Esophagus muscularis mucosa (tissue), 4 donors: Measurements from ENCODE around the gene SEC14L2. TPM values are rescaled to one million over a fixed set of nuclear protein-coding genes. Genes with fewer than 3 reads are reported as not detected.

ENCODE experiments used
- DNase-seq: peaks from one replicate; pipeline ENCODE4 v3.0.0-alpha.2; 2017; ENCODE audit errors: extremely low spot score
- H3K27ac ChIP-seq, 4 donors: fragments of 200-600 bp; sonication (generic); replicated peaks in 1 of 4; 1 replicate in 3 of 4; 2 replicates in 1 of 4; pipeline ENCODE4 v1.5.1; 2016 to 2019; ENCODE audit warnings: mild to moderate bottlenecking in 1 of 4
- H3K27me3 ChIP-seq, 4 donors: fragments of 200-600 bp; sonication (generic); one replicate each; pipeline versions ENCODE4 v1.5.1 to v1.6.0; 2016 to 2019
- H3K36me3 ChIP-seq, 4 donors: fragments of 200-600 bp; sonication (generic); one replicate each; pipeline ENCODE4 v1.5.1; 2016 to 2019
- H3K4me1 ChIP-seq, 4 donors: fragments of 200-600 bp; sonication (generic); one replicate each; pipeline ENCODE4 v1.5.1; 2016 to 2019
- H3K4me3 ChIP-seq, 4 donors: fragments of 200-600 bp; sonication (generic); 1 replicate in 2 of 4; 2 replicates in 2 of 4; pipeline ENCODE4 v1.5.1; 2016 to 2019; ENCODE audit warnings: mild to moderate bottlenecking in 4 of 4, moderate library complexity in 1 of 4
- H3K9me3 ChIP-seq, 4 donors: fragments of 200-600 bp; sonication (generic); 1 replicate in 3 of 4; 2 replicates in 1 of 4; pipeline ENCODE4 v1.5.1; 2016 to 2019
- CTCF ChIP-seq, 3 experiments: fragments of 200-600 bp in 2 of 3; fragments of 450-650 bp in 1 of 3; sonication (generic) in 2 of 3; IDR thresholded peaks; one replicate each; pipeline ENCODE4 v1.5.1; 2017 to 2019; ENCODE audit warnings: antibody characterized with exemption in 3 of 3, mild to moderate bottlenecking in 2 of 3, moderate library complexity in 1 of 3
- EP300 ChIP-seq: sonication (generic); formaldehyde crosslinking; IDR thresholded peaks from one replicate; pipeline ENCODE4 v1.6.1; 2017; ENCODE audit warnings: antibody characterized with exemption
- POLR2A ChIP-seq: fragments of 450-650 bp; IDR thresholded peaks from one replicate; pipeline ENCODE4 v1.6.1; 2017; ENCODE audit warnings: antibody characterized with exemption, moderate library complexity, mild to moderate bottlenecking, low read depth
- POLR2AphosphoS5 ChIP-seq, 2 donors: sonication (generic); formaldehyde crosslinking; IDR thresholded peaks; one replicate each; pipeline ENCODE4 v1.6.1; 2017; ENCODE audit warnings: antibody characterized with exemption in 2 of 2
- WGBS: methylation state at CpG from one replicate; pipeline ENCODE4 v1.1.5; 2018; 5-methylcytosine and 5-hydroxymethylcytosine counted together
- intact Hi-C: fragments of 100-400 bp; cut with DNase I; formaldehyde crosslinking; loops from one replicate; pipeline ENCODE4 v1.15.1; 2023
- total RNA-seq, 4 donors: library from RNA; depleted of rRNA; stranded (reverse); fragments of >200 nt; gene quantifications; one replicate each; pipeline versions ENCODE4 v1.1.0 to v1.2.1, GENCODE V29; 2016

SEC14L2 gene
- total RNA-seq, 4 donors from 2014 or later: 3.3 to 16.7 (median 8.5) TPM

DNA sequence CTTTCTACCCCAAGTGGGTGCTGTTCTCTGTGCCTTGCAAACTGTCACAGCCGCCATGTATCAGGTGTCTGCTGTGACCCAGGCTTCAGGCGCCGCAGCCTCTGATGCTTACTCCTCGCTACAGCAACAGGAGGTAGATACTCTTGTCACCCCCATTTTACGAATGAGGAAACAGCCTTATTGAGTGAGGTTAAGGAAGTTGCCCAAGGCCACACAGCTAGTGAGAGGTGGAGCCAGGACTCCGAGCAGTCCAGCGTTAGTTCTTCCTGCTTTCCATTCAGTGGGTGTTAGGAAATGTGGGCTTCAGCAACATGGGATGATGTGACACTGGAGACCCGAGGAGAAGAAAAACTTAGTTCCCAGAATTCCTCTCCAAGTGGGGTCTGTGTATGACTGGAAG, 23.9 kb upstream of the SEC14L2 start:
- Histone ChIP-seq H3K27ac (no peak overlapping the region), H3K9me3 (no peaks in the 10 kb centered on the region), H3K4me3 (no peak overlapping the region), H3K27me3 (no peaks in the 10 kb centered on the region), H3K4me1 (no peaks in the 10 kb centered on the region), H3K36me3 (peaks cover 0 to 17% (median 8%) of the 10 kb centered on the region in 4 donors)
- DNase-seq: no peak
- intact Hi-C loops: no loop called here
- TF ChIP-seq POLR2A (no peak), POLR2AphosphoS5 (IDR thresholded peaks at IDR 0.05) (no peak), EP300 (no peak), CTCF (IDR thresholded peaks at IDR 0.05) (no peak)
- WGBS: 56% methylated on average over 8 of the region's 8 CpGs

- DNase-seq: no peak
- Histone ChIP-seq H3K4me3 (no peak overlapping the region), H3K27me3 (no peaks in the 10 kb centered on the region), H3K9me3 (no peaks in the 10 kb centered on the region), H3K27ac (no peak overlapping the region), H3K36me3 (peaks cover 0 to 19% (median 9%) of the 10 kb centered on the region in 4 donors), H3K4me1 (no peaks in the 10 kb centered on the region)
- intact Hi-C loops: no loop called here
- WGBS: 79% methylated on average over 22 of the region's 33 CpGs
- TF ChIP-seq POLR2A (no peak), CTCF (IDR thresholded peaks at IDR 0.05) (no peak), POLR2AphosphoS5 (IDR thresholded peaks at IDR 0.05) (no peak), EP300 (no peak)
Observed at GRCh38 chr22:30373331-30374325, 23.2 kb upstream of the SEC14L2 start.

DNA sequence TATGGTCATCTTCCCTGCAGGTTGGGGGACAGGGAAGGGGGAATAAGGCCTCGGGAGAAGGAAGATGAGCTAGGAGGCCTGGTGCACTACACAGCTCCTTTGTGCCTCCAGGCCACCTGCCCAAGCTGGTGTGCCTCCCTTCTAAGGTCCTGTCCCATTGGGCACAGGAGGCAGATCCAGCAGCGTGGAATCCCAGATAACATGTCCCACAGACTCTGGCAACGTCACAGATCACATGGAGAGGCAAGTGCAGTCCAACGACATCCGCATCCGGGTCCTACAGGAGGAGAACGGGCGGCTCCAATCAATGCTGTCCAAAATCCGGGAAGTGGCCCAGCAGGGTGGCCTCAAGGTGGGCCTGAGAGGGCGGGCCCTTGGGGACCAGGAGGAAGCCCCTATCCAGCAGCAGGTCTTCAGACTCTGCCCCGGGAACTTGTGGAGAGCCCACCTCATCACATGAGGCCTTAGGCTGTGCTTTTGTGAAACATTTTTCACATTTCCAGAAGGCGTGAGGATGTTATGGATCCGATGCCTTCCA, 21.4 kb upstream of the SEC14L2 start:
- Histone ChIP-seq H3K27ac (no peak overlapping the region), H3K36me3 (peaks cover 0 to 35% (median 20%) of the 10 kb centered on the region in 4 donors), H3K9me3 (no peaks in the 10 kb centered on the region), H3K27me3 (no peaks in the 10 kb centered on the region), H3K4me1 (no peaks in the 10 kb centered on the region), H3K4me3 (no peak overlapping the region)
- intact Hi-C loops: no loop called here
- TF ChIP-seq POLR2A (no peak), POLR2AphosphoS5 (IDR thresholded peaks at IDR 0.05) (no peak), EP300 (no peak), CTCF (IDR thresholded peaks at IDR 0.05) (no peak)
- WGBS: 88% methylated on average over 13 of the region's 13 CpGs
- no peak for DNase-seq

DNA sequence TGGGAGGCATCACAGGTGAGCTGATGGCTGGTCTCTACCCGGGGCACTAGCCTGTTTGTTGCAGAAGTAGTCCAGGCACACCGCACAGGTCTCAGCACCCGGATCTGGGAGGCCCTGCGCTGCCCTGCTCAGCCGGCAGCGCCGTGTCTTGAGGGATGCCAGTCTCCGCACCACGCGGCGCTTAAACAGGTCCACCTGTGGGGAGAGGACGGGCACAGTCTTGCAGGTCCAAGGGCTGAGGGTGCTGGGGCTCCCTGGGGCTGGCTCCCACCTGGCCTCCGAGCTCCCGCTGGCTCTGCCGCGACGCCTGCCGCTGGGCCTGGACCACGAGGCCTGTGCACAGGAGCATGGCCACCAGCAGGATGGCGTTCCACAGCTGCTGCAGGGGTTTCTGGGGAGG, 16.8 kb upstream of the SEC14L2 start:
- TF ChIP-seq EP300 (no peak), POLR2AphosphoS5 (IDR thresholded peaks at IDR 0.05) (no peak), CTCF (IDR thresholded peaks at IDR 0.05) (no peak), POLR2A (no peak)
- Histone ChIP-seq H3K27me3 (no peaks in the 10 kb centered on the region), H3K36me3 (peaks cover 0 to 74% (median 44%) of the 10 kb centered on the region in 4 donors), H3K27ac (no peak overlapping the region), H3K4me1 (no peaks in the 10 kb centered on the region), H3K9me3 (no peaks in the 10 kb centered on the region), H3K4me3 (no peak overlapping the region)
- 95% methylated on average over 7 of the region's 20 CpGs for WGBS
- DNase-seq: no peak
- intact Hi-C loops: no loop called here
